Prostate gland (tissue), 2 donors: ENCODE measurements around the gene PSD4. TPM values are rescaled to one million over a fixed set of nuclear protein-coding genes. Genes with fewer than 3 reads are reported as not detected.
A peak's percentile ranks its signal among the peaks of the same experiment; 100 is the strongest.
"Not testable (repeated sequence)": the region's sequence is repeated elsewhere in the genome, so short reads cannot be mapped to it uniquely, and the experiment has no call there.

Experiments used
- DNase-seq: peaks from one replicate; pipeline ENCODE4 v3.0.0-alpha.2; 2019; ENCODE audit warnings: low spot score
- H3K27ac ChIP-seq, 2 donors: fragments of 200-600 bp; sonication (generic); 2 replicates each; pipeline ENCODE4 v1.5.1; 2017 to 2019
- H3K27me3 ChIP-seq: fragments of 200-600 bp; sonication (generic); replicated peaks from 2 replicates; pipeline ENCODE4 v1.5.1; 2019; ENCODE audit not compliant: insufficient read depth
- H3K36me3 ChIP-seq, 2 donors: fragments of 200-600 bp; sonication (generic); 1 replicate in 1 of 2; 2 replicates in 1 of 2; pipeline versions ENCODE4 v1.5.1 to v1.8.1; 2017 to 2019
- H3K4me1 ChIP-seq: fragments of 200-600 bp; sonication (generic); replicated peaks from 2 replicates; pipeline ENCODE4 v1.5.1; 2019
- H3K4me3 ChIP-seq, 2 donors: fragments of 200-600 bp; sonication (generic); 2 replicates each; pipeline ENCODE4 v1.5.1; 2017 to 2019
- H3K9me3 ChIP-seq: fragments of 200-600 bp; sonication (generic); 2 replicates; pipeline ENCODE4 v1.5.1; 2017
- POLR2A ChIP-seq: fragments of 450-650 bp; IDR thresholded peaks from one replicate; pipeline ENCODE4 v1.6.1; 2016; ENCODE audit warnings: antibody characterized with exemption, mild to moderate bottlenecking
- POLR2AphosphoS5 ChIP-seq: sonication (generic); formaldehyde crosslinking; IDR thresholded peaks from one replicate; pipeline ENCODE4 v1.6.1; 2017; ENCODE audit warnings: antibody characterized with exemption
- WGBS: methylation state at CpG from one replicate; pipeline ENCODE4 v1.1.5; 2018; 5-methylcytosine and 5-hydroxymethylcytosine counted together
- intact Hi-C: fragments of 100-400 bp; cut with DNase I; formaldehyde crosslinking; loops from one replicate; pipeline ENCODE4 v1.14.2; 2022
- total RNA-seq, 2 donors: library from RNA; depleted of rRNA; stranded (reverse); fragments of >200 nt; gene quantifications; one replicate each; pipeline ENCODE4 v1.1.0, GENCODE V29; 2016
- TF ChIP-seq, protein P1 (sequence below), 4 experiments: fragments of 200-600 bp in 2 of 4; fragments of 450-650 bp in 2 of 4; sonication (generic) in 2 of 4; IDR thresholded peaks; 1 replicate in 3 of 4; 2 replicates in 1 of 4; pipeline ENCODE4 v1.5.1; 2016 to 2019; ENCODE audit warnings: antibody characterized with exemption in 4 of 4, mild to moderate bottlenecking in 2 of 4, moderate library complexity in 2 of 4

PSD4 gene
- total RNA-seq, 2 donors from 2014 or later, result 139 to 221 TPM

DNA sequence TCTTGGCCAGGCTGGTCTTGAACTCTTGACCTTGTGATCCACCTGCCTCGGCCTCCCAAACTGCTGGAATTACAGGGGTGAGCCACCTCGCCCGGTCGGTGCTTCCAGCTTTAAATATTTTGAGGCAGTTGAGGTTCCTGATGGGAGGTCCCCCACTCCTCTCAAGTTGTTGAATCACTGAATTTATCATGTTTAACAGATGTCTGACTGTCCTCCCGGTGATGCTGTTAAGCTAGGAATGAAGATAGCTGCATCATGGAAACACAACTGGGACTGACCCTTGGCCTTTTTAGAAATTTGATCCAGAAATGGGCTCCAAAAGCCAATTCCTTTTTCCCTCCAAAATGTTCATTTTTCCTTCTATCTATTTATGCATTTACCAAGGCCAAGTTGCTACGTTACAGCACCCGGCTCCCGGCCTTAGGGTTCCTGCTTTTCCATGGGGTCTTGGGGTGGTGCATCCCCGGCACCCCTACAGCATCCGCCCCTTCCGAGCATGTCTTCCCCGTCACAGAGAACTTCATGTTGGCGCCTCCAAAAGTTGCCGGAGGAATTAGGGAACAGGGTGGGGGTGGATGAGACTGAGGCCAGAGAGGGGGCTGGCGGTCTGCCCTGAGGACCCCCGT lies 61.1 kb downstream of the PSD4 start:
- Histone ChIP-seq H3K27ac (no peak overlapping the region), H3K27me3 (no peaks in the 10 kb centered on the region), H3K4me3 (peak overlapping the region; percentile 26 to 39), H3K36me3 (no peaks in the 10 kb centered on the region), H3K9me3 (no peaks in the 10 kb centered on the region), H3K4me1 (no peaks in the 10 kb centered on the region)
- intact Hi-C loops, result no loop called here
- WGBS, result 86% methylated on average over 16 of the region's 16 CpGs
- DNase-seq, result no peak
- no peak for TF ChIP-seq POLR2AphosphoS5
- TF ChIP-seq, protein P1, sequence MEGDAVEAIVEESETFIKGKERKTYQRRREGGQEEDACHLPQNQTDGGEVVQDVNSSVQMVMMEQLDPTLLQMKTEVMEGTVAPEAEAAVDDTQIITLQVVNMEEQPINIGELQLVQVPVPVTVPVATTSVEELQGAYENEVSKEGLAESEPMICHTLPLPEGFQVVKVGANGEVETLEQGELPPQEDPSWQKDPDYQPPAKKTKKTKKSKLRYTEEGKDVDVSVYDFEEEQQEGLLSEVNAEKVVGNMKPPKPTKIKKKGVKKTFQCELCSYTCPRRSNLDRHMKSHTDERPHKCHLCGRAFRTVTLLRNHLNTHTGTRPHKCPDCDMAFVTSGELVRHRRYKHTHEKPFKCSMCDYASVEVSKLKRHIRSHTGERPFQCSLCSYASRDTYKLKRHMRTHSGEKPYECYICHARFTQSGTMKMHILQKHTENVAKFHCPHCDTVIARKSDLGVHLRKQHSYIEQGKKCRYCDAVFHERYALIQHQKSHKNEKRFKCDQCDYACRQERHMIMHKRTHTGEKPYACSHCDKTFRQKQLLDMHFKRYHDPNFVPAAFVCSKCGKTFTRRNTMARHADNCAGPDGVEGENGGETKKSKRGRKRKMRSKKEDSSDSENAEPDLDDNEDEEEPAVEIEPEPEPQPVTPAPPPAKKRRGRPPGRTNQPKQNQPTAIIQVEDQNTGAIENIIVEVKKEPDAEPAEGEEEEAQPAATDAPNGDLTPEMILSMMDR (IDR thresholded peaks at IDR 0.05), result no peak
- TF ChIP-seq POLR2A, result no peak

DNA sequence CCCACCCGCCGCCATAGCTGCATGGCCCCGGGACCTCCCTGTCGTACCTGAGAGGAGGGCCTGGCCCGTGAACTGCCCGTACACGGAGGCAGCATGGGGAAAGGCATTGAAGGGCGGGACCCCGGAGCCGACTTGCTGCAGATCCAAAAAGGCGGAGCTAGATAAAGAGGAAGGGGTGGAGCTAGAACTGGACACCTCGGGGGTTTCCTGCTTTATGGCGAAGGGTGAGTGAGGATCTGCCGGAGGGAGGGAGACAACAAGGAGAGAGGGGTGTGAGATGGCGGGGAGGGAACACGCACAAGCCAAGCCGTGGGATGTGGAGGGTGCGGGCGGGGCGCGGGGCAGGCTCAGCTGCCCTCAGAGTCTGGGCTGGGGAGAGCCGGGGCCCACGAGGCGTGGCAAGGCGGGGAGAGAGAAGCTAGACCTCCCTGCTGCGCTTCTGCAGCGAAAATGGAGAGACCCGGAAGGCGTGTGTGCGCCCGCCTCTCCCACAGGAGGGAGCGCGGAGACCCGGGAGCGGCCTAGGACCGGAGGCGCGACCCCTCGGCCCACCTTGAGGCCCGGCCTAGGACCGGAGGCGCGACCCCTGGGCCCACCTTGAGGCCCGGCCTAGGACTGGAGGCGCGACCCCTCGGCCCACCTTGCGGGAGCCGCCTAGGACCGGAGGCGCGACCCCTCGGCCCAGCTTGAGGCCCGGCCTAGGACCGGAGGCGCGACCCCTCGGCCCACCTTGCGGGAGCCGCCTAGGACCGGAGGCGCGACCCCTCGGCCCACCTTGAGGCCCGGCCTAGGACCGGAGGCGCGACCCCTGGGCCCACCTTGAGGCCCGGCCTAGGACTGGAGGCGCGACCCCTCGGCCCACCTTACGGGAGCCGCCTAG lies 61.8 kb downstream of the PSD4 start:
- H3K27ac ChIP-seq, H3K36me3 ChIP-seq, H3K9me3 ChIP-seq, intact Hi-C loops, H3K4me1 ChIP-seq, H3K27me3 ChIP-seq: not testable (repeated sequence)
- TF ChIP-seq POLR2AphosphoS5, result peak; percentile 45
- TF ChIP-seq POLR2A, result peak; percentile 68
- 93% methylated on average over 52 of the region's 74 CpGs for WGBS
- peak; percentile 53 for DNase-seq
- H3K4me3 ChIP-seq, result peak overlapping the region; percentile 26 to 39

DNA sequence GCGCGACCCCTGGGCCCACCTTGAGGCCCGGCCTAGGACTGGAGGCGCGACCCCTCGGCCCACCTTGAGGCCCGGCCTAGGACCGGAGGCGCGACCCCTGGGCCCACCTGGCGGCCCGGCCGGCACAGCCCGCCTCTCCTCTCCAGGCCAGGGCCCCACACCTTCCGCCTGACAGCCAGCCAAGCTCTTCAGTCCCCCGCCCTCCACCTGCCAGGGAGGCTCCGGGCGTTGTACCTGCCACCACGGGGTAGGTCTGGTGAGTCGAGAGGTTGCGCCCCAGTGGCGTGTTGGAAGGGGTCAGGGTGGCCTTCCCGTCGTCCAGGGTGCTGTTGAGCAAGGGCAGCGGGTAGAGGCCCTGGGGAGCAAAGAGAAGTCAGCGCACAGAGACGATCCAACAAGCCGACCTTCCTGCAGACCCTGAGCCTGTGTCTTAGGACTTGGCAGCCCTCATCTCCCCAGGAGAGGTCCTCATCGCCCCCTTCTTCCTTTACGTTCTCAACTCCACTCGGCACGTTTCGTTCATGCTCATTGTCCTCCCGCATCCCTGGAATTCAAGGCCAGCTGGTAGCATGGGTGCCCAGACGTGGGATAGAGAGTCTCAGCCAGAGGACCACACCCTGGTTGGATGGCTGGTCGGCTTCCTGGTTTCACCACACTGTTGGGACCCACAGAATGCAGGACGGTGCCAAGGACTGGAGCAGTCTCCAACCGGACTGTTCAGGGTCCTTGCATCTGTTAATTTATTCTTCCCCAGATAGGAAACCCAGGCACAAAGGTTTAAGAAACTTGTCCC lies 62.8 kb downstream of the PSD4 start:
- Histone ChIP-seq H3K4me1 (no peaks in the 10 kb centered on the region), H3K4me3 (peak overlapping the region; percentile 26 to 39), H3K36me3 (no peaks in the 10 kb centered on the region), H3K9me3 (no peaks in the 10 kb centered on the region), H3K27me3 (no peaks in the 10 kb centered on the region), H3K27ac (no peak overlapping the region)
- intact Hi-C loops, result no loop called here
- DNase-seq, result no peak
- TF ChIP-seq, protein P1 (IDR thresholded peaks at IDR 0.05), result no peak
- no peak for TF ChIP-seq POLR2AphosphoS5
- TF ChIP-seq POLR2A, result no peak
- WGBS, result 83% methylated on average over 37 of the region's 38 CpGs

DNA sequence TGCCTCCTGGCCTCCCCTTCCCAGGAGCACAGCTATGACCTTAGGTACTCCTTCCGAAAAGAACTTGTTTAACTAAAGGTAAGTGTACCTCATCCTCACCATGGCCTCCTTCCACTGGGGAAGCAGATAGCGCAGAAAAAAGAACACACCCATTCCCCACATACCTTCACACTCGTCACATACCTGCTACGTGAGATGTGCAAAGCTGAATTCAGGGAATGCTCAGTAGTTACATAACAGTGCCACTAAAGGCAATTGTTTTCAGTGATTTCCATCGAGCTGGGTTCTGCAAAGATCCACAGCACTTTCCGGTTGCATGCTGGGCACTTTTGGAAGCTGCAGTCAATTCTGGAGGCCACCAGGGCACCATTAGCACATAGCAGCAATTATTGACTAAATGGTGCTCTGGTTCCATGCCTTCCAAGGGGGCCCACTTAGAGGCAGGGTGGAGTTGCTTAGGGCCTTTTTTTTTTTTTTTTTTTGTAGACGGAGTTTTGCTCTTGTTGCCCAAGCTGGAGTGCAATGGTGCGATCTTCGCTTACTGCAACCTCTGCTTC lies 63.9 kb downstream of the PSD4 start:
- H3K27me3 ChIP-seq, result no peaks in the 10 kb centered on the region
- DNase-seq, result no peak
- no peaks in the 10 kb centered on the region for H3K4me1 ChIP-seq
- no peak overlapping the region for H3K4me3 ChIP-seq
- TF ChIP-seq POLR2AphosphoS5, result no peak
- TF ChIP-seq, protein P1 (IDR thresholded peaks at IDR 0.05), result no peak
- TF ChIP-seq POLR2A, result no peak
- H3K9me3 ChIP-seq, result no peaks in the 10 kb centered on the region
- intact Hi-C loops, result no loop called here
- no peaks in the 10 kb centered on the region for H3K36me3 ChIP-seq
- 84% methylated on average over 9 of the region's 9 CpGs for WGBS
- no peak overlapping the region for H3K27ac ChIP-seq
